Activated CD4-positive, alpha-beta memory T cell treated with anti-CD3 and anti-CD28 coated beads for 36 hours (primary cell): ENCODE results near the gene TSPAN3. TPM values are rescaled to one million over a fixed set of nuclear protein-coding genes. Genes with fewer than 3 reads are reported as not detected.

ENCODE experiments used
- CTCF ChIA-PET: fragments of 350-600 bp; sonication (Branson Sonifier 250); formaldehyde crosslinking; loops from one replicate; lab custom pipeline; 2021; ENCODE audit warnings: antibody characterized with exemption, inconsistent platforms; lab: Charles Lee
- POLR2A ChIA-PET: fragments of 350-600 bp; sonication (Branson Sonifier 250); formaldehyde crosslinking; loops from one replicate; lab custom pipeline; 2021; ENCODE audit warnings: antibody characterized with exemption; lab: Charles Lee
- DNase-seq: peaks from one replicate; pipeline ENCODE4 v3.0.0-alpha.2; 2020
- H3K27ac Mint-ChIP-seq: one replicate; pipeline ENCODE4 v1.8.0; 2021; ENCODE audit warnings: mixed read lengths
- H3K27me3 Mint-ChIP-seq: one replicate; pipeline ENCODE4 v1.8.0; 2021; ENCODE audit warnings: mixed read lengths
- H3K36me3 Mint-ChIP-seq: one replicate; pipeline ENCODE4 v1.8.0; 2021; ENCODE audit warnings: mixed read lengths
- H3K4me1 Mint-ChIP-seq: one replicate; pipeline ENCODE4 v1.8.0; 2021; ENCODE audit warnings: low read depth, mixed read lengths
- H3K4me3 Mint-ChIP-seq: one replicate; pipeline ENCODE4 v1.8.0; 2021; ENCODE audit warnings: mild to moderate bottlenecking, mixed read lengths
- H3K9me3 Mint-ChIP-seq: one replicate; pipeline ENCODE4 v1.8.0; 2021; ENCODE audit warnings: mixed read lengths
- intact Hi-C: fragments of 100-400 bp; cut with micrococcal nuclease; formaldehyde crosslinking; loops from one replicate; pipeline ENCODE4 v1.15.1; 2023
- total RNA-seq, 2 experiments: library from RNA; stranded (reverse); gene quantifications; one replicate each; pipeline ENCODE4 v1.2.3, GENCODE V29; 2021

Gene TSPAN3
- total RNA-seq, 2 experiments from 2014 or later, result 28.9 to 29.1 TPM

- H3K27me3 Mint-ChIP-seq, result no peaks in the 10 kb centered on the region
- DNase-seq, result no peak
Observed at GRCh38 chr15:77099741-77100463, 29.0 kb upstream of the TSPAN3 start.

GRCh38 chr15:77098572-77098971, 27.7 kb upstream of the TSPAN3 start:
- ChIA-PET POLR2A (no interaction called here), CTCF (no interaction called here)
- DNase-seq, result no peak
- Mint-ChIP-seq H3K27ac (no peak overlapping the region), H3K4me3 (no peak overlapping the region), H3K9me3 (no peaks in the 10 kb centered on the region), H3K36me3 (no peaks in the 10 kb centered on the region), H3K27me3 (no peaks in the 10 kb centered on the region), H3K4me1 (no peaks in the 10 kb centered on the region)
- intact Hi-C loops, result no loop called here

More at GRCh38 chr15:77099741-77100463, 29.0 kb upstream of the TSPAN3 start:
- Mint-ChIP-seq H3K36me3 (no peaks in the 10 kb centered on the region), H3K9me3 (no peaks in the 10 kb centered on the region), H3K4me3 (no peak overlapping the region), H3K4me1 (no peaks in the 10 kb centered on the region), H3K27ac (no peak overlapping the region)
- ChIA-PET CTCF (no interaction called here), POLR2A (no interaction called here)
- intact Hi-C loops, result no loop called here

GRCh38 chr15:77097921-77098320, 27.0 kb upstream of the TSPAN3 start:
- POLR2A ChIA-PET, result no interaction called here

GRCh38 chr15:77097248-77097721, 26.4 kb upstream of the TSPAN3 start:
- Mint-ChIP-seq H3K4me1 (no peaks in the 10 kb centered on the region), H3K27ac (no peak overlapping the region), H3K9me3 (no peaks in the 10 kb centered on the region), H3K27me3 (no peaks in the 10 kb centered on the region), H3K4me3 (no peak overlapping the region), H3K36me3 (no peaks in the 10 kb centered on the region)
- ChIA-PET CTCF (no interaction called here), POLR2A (no interaction called here)
- intact Hi-C loops, result no loop called here
- no peak for DNase-seq

More at GRCh38 chr15:77097921-77098320, 27.0 kb upstream of the TSPAN3 start:
- Mint-ChIP-seq H3K4me3 (no peak overlapping the region), H3K27ac (no peak overlapping the region), H3K4me1 (no peaks in the 10 kb centered on the region), H3K27me3 (no peaks in the 10 kb centered on the region), H3K9me3 (no peaks in the 10 kb centered on the region), H3K36me3 (no peaks in the 10 kb centered on the region)
- intact Hi-C loops, result no loop called here
- CTCF ChIA-PET, result no interaction called here
- DNase-seq, result no peak

- H3K27ac Mint-ChIP-seq, result no peak overlapping the region
- ChIA-PET CTCF (no interaction called here), POLR2A (no interaction called here)
- H3K36me3 Mint-ChIP-seq, result no peaks in the 10 kb centered on the region
- H3K27me3 Mint-ChIP-seq, result no peaks in the 10 kb centered on the region
- H3K4me3 Mint-ChIP-seq, result no peak overlapping the region
- no peak for DNase-seq
- H3K9me3 Mint-ChIP-seq, result no peaks in the 10 kb centered on the region
- H3K4me1 Mint-ChIP-seq, result no peaks in the 10 kb centered on the region
- intact Hi-C loops, result no loop called here
Observed at GRCh38 chr15:77096541-77096940, 25.6 kb upstream of the TSPAN3 start.

GRCh38 chr15:77096138-77096537, 25.2 kb upstream of the TSPAN3 start:
- no peaks in the 10 kb centered on the region for H3K27me3 Mint-ChIP-seq
- H3K4me1 Mint-ChIP-seq, result no peaks in the 10 kb centered on the region
- intact Hi-C loops, result no loop called here
- CTCF ChIA-PET, result interaction anchor here (1.6 kb wide), 1 partner anchor 123 kb away, joined by 4 read pairs; no protein-coding TSS in a partner anchor
- no peak overlapping the region for H3K27ac Mint-ChIP-seq
- H3K36me3 Mint-ChIP-seq, result no peaks in the 10 kb centered on the region
- no peak for DNase-seq
- no peak overlapping the region for H3K4me3 Mint-ChIP-seq
- no peaks in the 10 kb centered on the region for H3K9me3 Mint-ChIP-seq
- POLR2A ChIA-PET, result no interaction called here

- Mint-ChIP-seq H3K27me3 (no peaks in the 10 kb centered on the region), H3K4me1 (no peaks in the 10 kb centered on the region), H3K27ac (no peak overlapping the region), H3K9me3 (no peaks in the 10 kb centered on the region), H3K4me3 (no peak overlapping the region), H3K36me3 (no peaks in the 10 kb centered on the region)
- peak; percentile 39 for DNase-seq
- intact Hi-C loops, result no loop called here
- POLR2A ChIA-PET, result interaction anchor here (0.5 kb wide), 1 partner anchor 82 kb away, joined by 3 read pairs; no protein-coding TSS in a partner anchor
- CTCF ChIA-PET, result interaction anchor here (1.0 to 1.6 kb wide), 3 partner anchors 8 to 403 kb away, joined by 4 read pairs; no protein-coding TSS in a partner anchor
Observed at GRCh38 chr15:77094397-77095030, 23.6 kb upstream of the TSPAN3 start.

- Mint-ChIP-seq H3K4me1 (no peaks in the 10 kb centered on the region), H3K36me3 (no peaks in the 10 kb centered on the region), H3K27ac (no peak overlapping the region), H3K4me3 (no peak overlapping the region), H3K9me3 (no peaks in the 10 kb centered on the region), H3K27me3 (no peaks in the 10 kb centered on the region)
- ChIA-PET CTCF (interaction anchor here (1.0 to 2.2 kb wide), 3 partner anchors 9 to 404 kb away, joined by 4 to 10 read pairs (median 4); no protein-coding TSS in a partner anchor), POLR2A (no interaction called here)
- DNase-seq, result no peak
- intact Hi-C loops, result no loop called here
Observed at GRCh38 chr15:77093436-77093835, 22.5 kb upstream of the TSPAN3 start.

- Mint-ChIP-seq H3K4me3 (no peak overlapping the region), H3K9me3 (no peaks in the 10 kb centered on the region), H3K4me1 (no peaks in the 10 kb centered on the region), H3K27me3 (no peaks in the 10 kb centered on the region), H3K36me3 (no peaks in the 10 kb centered on the region), H3K27ac (no peak overlapping the region)
- CTCF ChIA-PET, result no interaction called here
- intact Hi-C loops, result no loop called here
- no peak for DNase-seq
- POLR2A ChIA-PET, result no interaction called here
Observed at GRCh38 chr15:77091097-77091496, 20.2 kb upstream of the TSPAN3 start.

GRCh38 chr15:77087213-77087612, 16.3 kb upstream of the TSPAN3 start:
- POLR2A ChIA-PET, result no interaction called here
- intact Hi-C loops, result no loop called here
- Mint-ChIP-seq H3K27ac (no peak overlapping the region), H3K4me1 (peaks cover 26% of the 10 kb centered on the region), H3K27me3 (no peaks in the 10 kb centered on the region), H3K9me3 (no peaks in the 10 kb centered on the region), H3K4me3 (no peak overlapping the region), H3K36me3 (no peaks in the 10 kb centered on the region)
- no peak for DNase-seq
- CTCF ChIA-PET, result interaction anchor here (0.6 kb wide), 1 partner anchor 149 kb away, joined by 4 read pairs; no protein-coding TSS in a partner anchor

GRCh38 chr15:77085297-77085696, 14.4 kb upstream of the TSPAN3 start:
- no peaks in the 10 kb centered on the region for H3K36me3 Mint-ChIP-seq
- no peaks in the 10 kb centered on the region for H3K9me3 Mint-ChIP-seq
- peak; percentile 38 for DNase-seq
- H3K4me3 Mint-ChIP-seq, result no peak overlapping the region
- ChIA-PET CTCF (interaction anchor here (0.9 kb wide), 1 partner anchor 18 kb away, joined by 3 read pairs; no protein-coding TSS in a partner anchor), POLR2A (no interaction called here)
- no peaks in the 10 kb centered on the region for H3K27me3 Mint-ChIP-seq
- intact Hi-C loops, result no loop called here
- H3K27ac Mint-ChIP-seq, result no peak overlapping the region
- H3K4me1 Mint-ChIP-seq, result peaks cover 31% of the 10 kb centered on the region

- ChIA-PET CTCF (interaction anchor here (0.6 kb wide), 1 partner anchor 733 kb away, joined by 3 read pairs; no protein-coding TSS in a partner anchor), POLR2A (no interaction called here)
- H3K36me3 Mint-ChIP-seq, result no peaks in the 10 kb centered on the region
- H3K4me1 Mint-ChIP-seq, result peaks cover 31% of the 10 kb centered on the region
- H3K27ac Mint-ChIP-seq, result no peak overlapping the region
- intact Hi-C loops, result no loop called here
- no peak for DNase-seq
- H3K4me3 Mint-ChIP-seq, result no peak overlapping the region
- H3K27me3 Mint-ChIP-seq, result no peaks in the 10 kb centered on the region
- H3K9me3 Mint-ChIP-seq, result no peaks in the 10 kb centered on the region
Observed at GRCh38 chr15:77084436-77084835, 13.5 kb upstream of the TSPAN3 start.
